ACC112 (cell line): Measurements from ENCODE around the gene TMEM82.

Experiments used
- H2AFZ ChIP-seq: fragments of 200-600 bp; sonication (generic); one replicate; pipeline ENCODE4 v1.6.0; 2017; ENCODE audit warnings: antibody characterized with exemption, low read length; ENCODE audit not compliant: unreplicated experiment
- H3K27ac ChIP-seq: fragments of 200-600 bp; sonication (generic); 2 replicates; pipeline ENCODE4 v1.5.1; 2014; ENCODE audit warnings: low read depth, mild to moderate bottlenecking, antibody characterized with exemption, low read length, moderate library complexity
- H3K27me3 ChIP-seq: fragments of 200-600 bp; sonication (generic); 2 replicates; pipeline ENCODE4 v1.6.1; 2014; ENCODE audit warnings: mild to moderate bottlenecking, antibody characterized with exemption, low read length, moderate library complexity, mixed read lengths; ENCODE audit not compliant: insufficient read depth
- H3K36me3 ChIP-seq: fragments of 200-600 bp; sonication (generic); 2 replicates; pipeline ENCODE4 v1.6.1; 2016; ENCODE audit warnings: mild to moderate bottlenecking, antibody characterized with exemption, low read length, moderate library complexity, mixed read lengths; ENCODE audit not compliant: insufficient read depth
- H3K4me1 ChIP-seq: fragments of 200-600 bp; sonication (generic); one replicate; pipeline ENCODE4 v1.6.1; 2016; ENCODE audit warnings: low read length, mixed read lengths; ENCODE audit not compliant: insufficient read depth, unreplicated experiment, control insufficient read depth
- H3K4me3 ChIP-seq: fragments of 200-600 bp; sonication (generic); 2 replicates; pipeline ENCODE4 v1.5.1; 2014; ENCODE audit warnings: mild to moderate bottlenecking, low read depth, low read length
- H3K79me2 ChIP-seq: fragments of 200-600 bp; sonication (generic); one replicate; pipeline ENCODE4 v1.6.0; 2016; ENCODE audit warnings: low read length; ENCODE audit not compliant: control insufficient read depth, unreplicated experiment, insufficient read depth

Gene TMEM82

GRCh38 chr1:15730423-15730822 is 11.9 kb upstream of the TMEM82 start:
- Histone ChIP-seq H2AFZ (no peak overlapping the region), H3K27me3 (no peaks in the 10 kb centered on the region), H3K36me3 (peaks cover 5% of the 10 kb centered on the region; the same call in 1 of the 2 replicates), H3K4me3 (no peak overlapping the region), H3K27ac (no peak overlapping the region), H3K79me2 (no peaks in the 10 kb centered on the region), H3K4me1 (no peaks in the 10 kb centered on the region)

- H3K27ac ChIP-seq, result no peak overlapping the region
- H3K36me3 ChIP-seq, result peaks cover 5% of the 10 kb centered on the region; the same call in 1 of the 2 replicates
- no peaks in the 10 kb centered on the region for H3K27me3 ChIP-seq
- H3K4me3 ChIP-seq, result no peak overlapping the region
- no peaks in the 10 kb centered on the region for H3K4me1 ChIP-seq
- no peaks in the 10 kb centered on the region for H3K79me2 ChIP-seq
- H2AFZ ChIP-seq, result no peak overlapping the region
Observed at GRCh38 chr1:15730936-15731335, 11.4 kb upstream of the TMEM82 start.

GRCh38 chr1:15731735-15732685 is 10.3 kb upstream of the TMEM82 start:
- no peaks in the 10 kb centered on the region for H3K79me2 ChIP-seq
- H3K27me3 ChIP-seq, result no peaks in the 10 kb centered on the region
- H3K4me1 ChIP-seq, result no peaks in the 10 kb centered on the region
- H3K4me3 ChIP-seq, result no peak overlapping the region
- H3K36me3 ChIP-seq, result 0 out of 2 replicates have a peak, but pooled peaks cover 5% of the 10 kb centered on the region
- no peak overlapping the region for H3K27ac ChIP-seq
- no peak overlapping the region for H2AFZ ChIP-seq

GRCh38 chr1:15732686-15733081 is 9.6 kb upstream of the TMEM82 start:
- H3K27ac ChIP-seq, result no peak overlapping the region
- H3K4me3 ChIP-seq, result no peak overlapping the region
- 0 out of 2 replicates have a peak, but pooled peaks cover 5% of the 10 kb centered on the region for H3K36me3 ChIP-seq
- H2AFZ ChIP-seq, result no peak overlapping the region
- H3K27me3 ChIP-seq, result no peaks in the 10 kb centered on the region
- no peaks in the 10 kb centered on the region for H3K79me2 ChIP-seq
- no peaks in the 10 kb centered on the region for H3K4me1 ChIP-seq

DNA sequence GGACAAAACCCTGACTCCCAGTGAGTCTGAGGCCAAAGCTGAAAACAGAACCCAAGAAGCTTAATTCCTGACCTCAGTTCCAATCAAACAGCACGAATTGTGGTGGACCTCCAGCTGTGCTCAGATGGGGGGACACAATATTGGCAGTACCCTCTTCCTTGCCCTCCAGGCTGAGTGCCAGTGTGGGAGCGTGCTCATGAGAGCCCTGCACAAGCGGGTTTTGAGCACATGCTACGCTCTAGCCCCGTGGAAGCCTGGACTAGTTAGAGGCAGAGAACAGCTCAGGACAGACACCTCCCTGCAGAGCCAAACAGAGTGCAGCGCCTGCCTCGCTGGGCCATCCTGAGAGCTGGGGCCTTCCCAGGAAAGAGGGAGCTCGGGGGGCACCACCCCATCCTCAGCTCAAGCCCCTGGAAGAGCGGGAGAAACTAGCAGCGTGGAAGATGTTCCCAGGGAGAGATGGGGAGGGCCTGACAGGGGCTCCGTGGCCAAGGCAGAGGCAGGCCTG is 9.0 kb upstream of the TMEM82 start:
- Histone ChIP-seq H3K4me1 (no peaks in the 10 kb centered on the region), H3K79me2 (no peaks in the 10 kb centered on the region), H3K27ac (no peak overlapping the region), H3K27me3 (no peaks in the 10 kb centered on the region), H3K36me3 (0 out of 2 replicates have a peak, but pooled peaks cover 5% of the 10 kb centered on the region), H3K4me3 (no peak overlapping the region), H2AFZ (no peak overlapping the region)

DNA sequence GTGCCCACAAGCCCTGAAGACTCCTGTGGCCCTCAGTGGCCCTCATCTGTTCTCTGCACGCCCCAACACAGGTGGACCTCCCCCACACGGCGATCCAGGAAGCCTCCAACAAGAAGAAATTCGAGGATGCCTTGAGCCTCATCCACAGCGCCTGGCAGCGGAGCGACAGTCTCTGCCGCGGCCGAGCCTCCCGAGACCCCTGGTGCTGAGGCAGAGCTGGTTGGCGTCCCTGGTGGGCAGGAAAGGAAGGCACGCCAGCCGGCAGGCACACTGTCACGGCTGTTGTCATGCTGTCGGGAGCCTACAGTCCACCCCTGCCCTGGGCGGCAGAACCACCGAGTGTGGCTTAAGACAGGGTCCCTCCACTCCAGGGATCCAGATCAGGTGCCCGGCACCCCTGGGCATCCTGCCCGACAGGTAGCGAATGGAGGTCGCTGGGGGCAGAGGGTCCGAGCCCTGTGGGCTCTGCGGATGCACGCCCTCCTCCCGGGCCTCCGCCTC is 8.5 kb upstream of the TMEM82 start:
- Histone ChIP-seq H3K4me1 (no peaks in the 10 kb centered on the region), H3K4me3 (no peak overlapping the region), H2AFZ (no peak overlapping the region), H3K79me2 (no peaks in the 10 kb centered on the region), H3K27ac (no peak overlapping the region), H3K27me3 (no peaks in the 10 kb centered on the region), H3K36me3 (0 out of 2 replicates have a peak, but pooled peaks cover 4% of the 10 kb centered on the region)

- Histone ChIP-seq H3K4me3 (no peak overlapping the region), H3K79me2 (no peaks in the 10 kb centered on the region), H3K27ac (no peak overlapping the region), H2AFZ (no peak overlapping the region), H3K27me3 (no peaks in the 10 kb centered on the region), H3K4me1 (no peaks in the 10 kb centered on the region), H3K36me3 (no peaks in the 10 kb centered on the region)
Observed at GRCh38 chr1:15734296-15734695, 8.0 kb upstream of the TMEM82 start.

DNA sequence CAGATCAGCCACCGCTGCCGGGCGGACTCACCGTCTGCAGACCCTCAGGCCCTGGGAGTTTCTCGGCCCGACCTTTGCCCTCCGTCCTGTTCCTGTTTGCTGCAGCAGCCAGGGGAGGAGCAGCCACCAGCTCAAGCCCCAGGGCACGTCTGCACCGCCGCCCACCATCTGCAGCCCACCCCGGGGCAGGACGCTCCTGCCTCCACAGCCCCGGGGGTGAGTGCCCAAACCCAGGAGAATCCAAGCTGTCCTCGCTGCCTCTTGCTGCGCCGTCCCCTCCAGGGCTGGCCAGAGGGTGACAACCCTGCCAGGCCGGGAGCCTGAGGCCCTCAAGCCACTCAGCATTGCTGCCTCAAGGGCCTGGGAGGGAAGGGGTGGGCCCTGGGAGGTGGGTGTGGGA is 7.4 kb upstream of the TMEM82 start:
- Histone ChIP-seq H3K4me1 (no peaks in the 10 kb centered on the region), H3K27me3 (no peaks in the 10 kb centered on the region), H3K4me3 (no peak overlapping the region), H2AFZ (no peak overlapping the region), H3K27ac (no peak overlapping the region), H3K36me3 (no peaks in the 10 kb centered on the region), H3K79me2 (no peaks in the 10 kb centered on the region)

DNA sequence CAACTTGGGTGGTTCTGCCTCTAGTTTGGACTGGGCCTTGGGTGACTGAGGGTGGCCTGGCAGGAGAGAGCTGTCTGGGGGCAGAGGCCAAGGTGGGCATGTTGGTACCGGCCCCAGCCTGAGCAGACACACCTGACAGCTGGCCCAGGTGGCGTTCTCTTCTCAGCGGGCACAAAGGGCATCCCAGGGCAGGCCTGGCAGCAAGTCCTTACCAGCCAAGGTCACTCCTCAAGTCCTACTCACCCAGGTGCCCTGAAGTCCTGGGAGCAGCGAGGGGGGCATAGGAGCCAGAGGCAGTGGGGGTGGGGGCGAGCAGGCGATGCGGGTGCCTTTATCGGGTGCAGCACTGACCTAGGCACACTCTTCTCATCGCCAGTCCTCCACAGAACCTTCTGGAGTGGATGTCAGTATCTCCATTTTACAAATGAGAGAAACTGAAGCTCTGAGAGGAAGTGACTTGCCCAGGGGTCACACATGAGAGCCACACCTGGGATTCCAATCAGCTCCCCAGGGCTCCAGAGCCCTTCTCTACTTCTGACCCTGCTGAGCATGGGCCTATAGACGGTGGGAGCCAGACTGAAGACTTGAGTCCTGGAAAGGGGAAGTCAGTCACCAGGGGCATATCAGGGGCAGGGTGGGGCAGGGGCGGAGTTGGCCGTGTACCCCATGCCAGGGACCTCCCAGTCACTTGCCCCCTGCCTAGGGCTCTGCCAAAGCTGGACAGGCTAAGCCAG is 6.8 kb upstream of the TMEM82 start:
- no peak overlapping the region for H2AFZ ChIP-seq
- H3K4me1 ChIP-seq, result no peaks in the 10 kb centered on the region
- no peaks in the 10 kb centered on the region for H3K36me3 ChIP-seq
- H3K27me3 ChIP-seq, result no peaks in the 10 kb centered on the region
- no peaks in the 10 kb centered on the region for H3K79me2 ChIP-seq
- no peak overlapping the region for H3K4me3 ChIP-seq
- no peak overlapping the region for H3K27ac ChIP-seq

- no peak within 1 kb of the TSS for H3K27ac ChIP-seq
- H3K27me3 ChIP-seq, result no peaks in the 10 kb centered on the region
- no peak within 1 kb of the TSS for H2AFZ ChIP-seq
- no peak within 1 kb of the TSS for H3K4me3 ChIP-seq
- H3K79me2 ChIP-seq, result no peaks in the 10 kb centered on the region
- no peaks in the 10 kb centered on the region for H3K4me1 ChIP-seq
- no peaks in the 10 kb centered on the region for H3K36me3 ChIP-seq
Observed at GRCh38 chr1:15736038-15736891, 6.0 kb upstream of the TMEM82 start, which contains the start of gene SLC25A34. TSS of gene SLC25A34 (plus strand) at chr1:15736258. CDS start at chr1:15736486, 228 bp downstream.
